ENCODE measurements around the gene ZDHHC17.

ZDHHC17 gene

GRCh38 chr12:76813265-76813664 lies 49.4 kb downstream of the ZDHHC17 start:
- no peak for DNase-seq (ENCODE audit: low read depth)

GRCh38 chr12:76813972-76814371 lies 50.1 kb downstream of the ZDHHC17 start:
- H3K4me3 ChIP-seq (ENCODE audit: low read depth, low read length) = no peak overlapping the region
- DNase-seq (ENCODE audit: low read depth) = no peak
- no peak for TF ChIP-seq CTCF (IDR thresholded peaks at IDR 0.05; ENCODE audit: control insufficient read depth, extremely low read depth, insufficient read depth)

More at GRCh38 chr12:76813265-76813664, 49.4 kb downstream of the ZDHHC17 start:
- no peak for TF ChIP-seq CTCF (IDR thresholded peaks at IDR 0.05; ENCODE audit: control insufficient read depth, extremely low read depth, insufficient read depth)
- no peak overlapping the region for H3K4me3 ChIP-seq (ENCODE audit: low read depth, low read length)

- no peak for DNase-seq (ENCODE audit: low read depth)
- peak; percentile 74 for TF ChIP-seq CTCF (IDR thresholded peaks at IDR 0.05; ENCODE audit: control insufficient read depth, extremely low read depth, insufficient read depth)
- no peak overlapping the region for H3K4me3 ChIP-seq (ENCODE audit: low read depth, low read length)
Observed at GRCh38 chr12:76820888-76821482, 57.1 kb downstream of the ZDHHC17 start.

- DNase-seq (ENCODE audit: low read depth) = no peak
- H3K4me3 ChIP-seq (ENCODE audit: low read depth, low read length) = no peak overlapping the region
- no peak for TF ChIP-seq CTCF (IDR thresholded peaks at IDR 0.05; ENCODE audit: control insufficient read depth, extremely low read depth, insufficient read depth)
Observed at GRCh38 chr12:76830436-76830835, 66.5 kb downstream of the ZDHHC17 start.

GRCh38 chr12:76836633-76837032 lies 72.7 kb downstream of the ZDHHC17 start:
- TF ChIP-seq CTCF (IDR thresholded peaks at IDR 0.05; ENCODE audit: control insufficient read depth, extremely low read depth, insufficient read depth) = no peak
- H3K4me3 ChIP-seq (ENCODE audit: low read depth, low read length) = no peak overlapping the region
- no peak for DNase-seq (ENCODE audit: low read depth)

- DNase-seq (ENCODE audit: low read depth) = no peak
- TF ChIP-seq CTCF (IDR thresholded peaks at IDR 0.05; ENCODE audit: control insufficient read depth, extremely low read depth, insufficient read depth) = no peak
- no peak overlapping the region for H3K4me3 ChIP-seq (ENCODE audit: low read depth, low read length)
Observed at GRCh38 chr12:76847260-76847659, 83.3 kb downstream of the ZDHHC17 start.

- DNase-seq (ENCODE audit: low read depth) = no peak
- no peak overlapping the region for H3K4me3 ChIP-seq (ENCODE audit: low read depth, low read length)
- no peak for TF ChIP-seq CTCF (IDR thresholded peaks at IDR 0.05; ENCODE audit: control insufficient read depth, extremely low read depth, insufficient read depth)
Observed at GRCh38 chr12:76848132-76848531, 84.2 kb downstream of the ZDHHC17 start.

Measured in LNCaP clone FGC (cell line).